Suprapubic skin (tissue), 4 donors: ENCODE data around the gene TMEM167B. TPM values are rescaled to one million over a fixed set of nuclear protein-coding genes. Genes with fewer than 3 reads are reported as not detected.
"Not testable (repeated sequence)": the region's sequence is repeated elsewhere in the genome, so short reads cannot be mapped to it uniquely, and the experiment has no call there.

Experiments
- DNase-seq, 2 donors: peaks; one replicate each; pipeline ENCODE4 v3.0.0-alpha.2; 2019; ENCODE audit warnings: low spot score in 2 of 2
- H3K27ac ChIP-seq: fragments of 200-600 bp; sonication (generic); one replicate; pipeline ENCODE4 v1.5.1; 2019
- H3K27me3 ChIP-seq: fragments of 200-600 bp; sonication (generic); one replicate; pipeline ENCODE4 v1.5.1; 2019
- H3K36me3 ChIP-seq: fragments of 200-600 bp; sonication (generic); one replicate; pipeline ENCODE4 v1.5.1; 2019
- H3K4me1 ChIP-seq: fragments of 200-600 bp; sonication (generic); one replicate; pipeline ENCODE4 v1.5.1; 2019
- H3K4me3 ChIP-seq: fragments of 200-600 bp; sonication (generic); one replicate; pipeline ENCODE4 v1.5.1; 2019; ENCODE audit warnings: mild to moderate bottlenecking
- H3K9me3 ChIP-seq: fragments of 200-600 bp; sonication (generic); one replicate; pipeline ENCODE4 v1.5.1; 2019
- CTCF ChIP-seq, 2 donors: fragments of 200-600 bp in 1 of 2; fragments of 450-650 bp in 1 of 2; sonication (generic) in 1 of 2; IDR thresholded peaks; one replicate each; pipeline ENCODE4 v1.5.1; 2016 to 2019; ENCODE audit warnings: antibody characterized with exemption in 2 of 2, mild to moderate bottlenecking in 1 of 2, moderate library complexity in 1 of 2
- EP300 ChIP-seq: sonication (generic); formaldehyde crosslinking; IDR thresholded peaks from one replicate; pipeline ENCODE4 v1.6.1; 2017; ENCODE audit warnings: antibody characterized with exemption
- POLR2A ChIP-seq, 2 donors: fragments of 450-650 bp; IDR thresholded peaks; one replicate each; pipeline ENCODE4 v1.6.1; 2017; ENCODE audit warnings: antibody characterized with exemption in 2 of 2, mild to moderate bottlenecking in 2 of 2, moderate library complexity in 2 of 2
- POLR2AphosphoS5 ChIP-seq, 3 donors: sonication (generic); formaldehyde crosslinking; IDR thresholded peaks; one replicate each; pipeline ENCODE4 v1.6.1; 2017; ENCODE audit warnings: antibody characterized with exemption in 3 of 3
- WGBS: methylation state at CpG from one replicate; pipeline ENCODE4 v1.1.5; 2018; 5-methylcytosine and 5-hydroxymethylcytosine counted together
- total RNA-seq, 4 donors: library from RNA; depleted of rRNA; stranded (reverse); fragments of >200 nt; gene quantifications; one replicate each; pipeline ENCODE4 v1.1.0, GENCODE V29; 2016

TMEM167B gene
- total RNA-seq, 4 donors from 2014 or later, result 28.2 to 35.1 (median 31.0) TPM

GRCh38 chr1:109047339-109047738 is 43.2 kb upstream of the TMEM167B start:
- no peak for DNase-seq
- Histone ChIP-seq H3K4me3 (no peak overlapping the region), H3K9me3 (no peaks in the 10 kb centered on the region), H3K4me1 (peaks cover 29% of the 10 kb centered on the region), H3K27ac (peak overlapping the region; percentile 59), H3K36me3 (no peaks in the 10 kb centered on the region), H3K27me3 (no peaks in the 10 kb centered on the region)
- no peak for TF ChIP-seq POLR2AphosphoS5 (IDR thresholded peaks at IDR 0.05)
- no peak for TF ChIP-seq EP300
- TF ChIP-seq CTCF (IDR thresholded peaks at IDR 0.05), result no peak
- TF ChIP-seq POLR2A (IDR thresholded peaks at IDR 0.05), result no peak
- WGBS, result 92% methylated on average over 6 of the region's 6 CpGs

- 18% methylated on average over 2 of the region's 2 CpGs for WGBS
- Histone ChIP-seq H3K9me3 (no peaks in the 10 kb centered on the region), H3K4me1 (peaks cover 23% of the 10 kb centered on the region), H3K27ac (no peak overlapping the region), H3K27me3 (no peaks in the 10 kb centered on the region), H3K4me3 (no peak overlapping the region), H3K36me3 (no peaks in the 10 kb centered on the region)
- TF ChIP-seq EP300 (no peak), CTCF (IDR thresholded peaks at IDR 0.05) (no peak), POLR2A (IDR thresholded peaks at IDR 0.05) (no peak), POLR2AphosphoS5 (IDR thresholded peaks at IDR 0.05) (no peak)
- no peak for DNase-seq
These were observed 42.2 kb upstream of the TMEM167B start for GRCh38 chr1:109048335-109048734.

- WGBS, result 56% methylated on average over 7 of the region's 7 CpGs
- no peak for DNase-seq
- H3K9me3 ChIP-seq, result no peaks in the 10 kb centered on the region
- peaks cover 23% of the 10 kb centered on the region for H3K4me1 ChIP-seq
- H3K4me3 ChIP-seq, result no peak overlapping the region
- no peaks in the 10 kb centered on the region for H3K27me3 ChIP-seq
- no peaks in the 10 kb centered on the region for H3K36me3 ChIP-seq
- TF ChIP-seq POLR2A (IDR thresholded peaks at IDR 0.05), result no peak
- TF ChIP-seq CTCF (IDR thresholded peaks at IDR 0.05), result no peak
- TF ChIP-seq POLR2AphosphoS5 (IDR thresholded peaks at IDR 0.05), result no peak
- no peak for TF ChIP-seq EP300
- H3K27ac ChIP-seq, result peak overlapping the region; percentile 83
These were observed 40.2 kb upstream of the TMEM167B start for GRCh38 chr1:109050228-109050995.

- not testable (repeated sequence) for H3K9me3 ChIP-seq, H3K27ac ChIP-seq, H3K36me3 ChIP-seq, H3K27me3 ChIP-seq, DNase-seq, H3K4me3 ChIP-seq
- H3K4me1 ChIP-seq, result peaks cover 19% of the 10 kb centered on the region
- WGBS, result 100% methylated on average over 3 of the region's 3 CpGs
These were observed 38.4 kb upstream of the TMEM167B start for GRCh38 chr1:109052145-109052544.

- no peaks in the 10 kb centered on the region for H3K27me3 ChIP-seq
- no peaks in the 10 kb centered on the region for H3K9me3 ChIP-seq
- 53% methylated on average over 3 of the region's 3 CpGs for WGBS
- no peak for DNase-seq
- TF ChIP-seq CTCF (IDR thresholded peaks at IDR 0.05), result no peak
- H3K4me1 ChIP-seq, result peaks cover under 1% of the 10 kb centered on the region
- no peak overlapping the region for H3K4me3 ChIP-seq
- H3K27ac ChIP-seq, result no peak overlapping the region
- no peaks in the 10 kb centered on the region for H3K36me3 ChIP-seq
These were observed 34.5 kb upstream of the TMEM167B start for GRCh38 chr1:109056064-109056463.

GRCh38 chr1:109059026-109059425 is 31.5 kb upstream of the TMEM167B start:
- Histone ChIP-seq H3K27me3 (no peaks in the 10 kb centered on the region), H3K36me3 (peaks cover 7% of the 10 kb centered on the region), H3K4me1 (no peaks in the 10 kb centered on the region), H3K27ac (no peak overlapping the region), H3K9me3 (no peaks in the 10 kb centered on the region), H3K4me3 (no peak overlapping the region)
- no peak for DNase-seq
- TF ChIP-seq CTCF (IDR thresholded peaks at IDR 0.05) (no peak), POLR2AphosphoS5 (IDR thresholded peaks at IDR 0.05) (no peak), EP300 (no peak), POLR2A (IDR thresholded peaks at IDR 0.05) (no peak)
